HG03064 (cell line): ENCODE data around the gene IL1F10.
"Not testable (repeated sequence)": the region's sequence is repeated elsewhere in the genome, so short reads cannot be mapped to it uniquely, and the experiment has no call there.

Experiments used
- ATAC-seq: cut with Tn5 transposase; IDR thresholded peaks from one replicate; pipeline ENCODE4 v1.9.1; 2021; ENCODE audit warnings: low read depth; ENCODE audit not compliant: unreplicated experiment

Gene IL1F10

DNA sequence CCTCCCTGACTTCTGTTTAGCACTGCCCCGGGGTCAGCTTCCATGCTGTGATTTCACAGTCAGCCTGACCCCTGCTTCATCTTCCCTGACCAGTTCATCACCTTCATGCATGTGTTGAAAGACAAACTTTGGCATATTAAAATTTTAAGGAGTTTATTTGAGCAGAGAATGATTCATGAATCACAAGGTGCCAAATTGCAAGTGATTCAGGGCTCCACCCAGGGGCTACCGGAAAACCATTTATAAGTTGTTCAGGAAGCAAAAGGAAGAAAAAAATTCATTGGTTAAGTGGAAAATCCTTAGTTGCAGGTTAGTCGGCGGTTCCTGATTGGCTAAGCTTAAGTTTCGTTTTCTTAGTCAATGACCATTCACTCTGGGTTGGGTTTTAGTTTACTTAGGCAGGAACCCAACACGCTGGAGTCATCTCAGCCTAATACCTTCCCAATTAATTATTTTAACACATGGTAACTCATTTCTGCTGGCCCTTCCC lies 10.6 kb downstream of the IL1F10 start:
- no peak for ATAC-seq

DNA sequence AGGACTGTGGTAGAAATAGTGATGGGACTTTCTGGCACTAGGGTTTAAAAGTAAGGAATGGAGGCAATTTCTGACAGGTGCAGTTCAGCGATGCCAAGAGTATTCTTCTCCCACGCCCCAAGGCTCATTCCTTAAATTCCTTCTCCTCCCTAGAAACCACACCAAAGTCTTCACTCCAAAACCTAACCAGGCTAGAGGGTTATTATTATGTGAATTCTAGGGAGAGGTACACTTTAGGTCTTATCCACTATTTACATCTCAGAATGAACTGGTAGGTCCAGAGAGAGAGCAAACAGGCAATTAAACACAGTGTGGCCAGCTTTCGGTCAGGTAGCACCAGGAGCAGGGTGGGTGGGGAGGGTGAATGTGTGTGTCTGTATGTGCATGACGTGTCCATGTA lies 11.4 kb downstream of the IL1F10 start:
- no peak for ATAC-seq

DNA sequence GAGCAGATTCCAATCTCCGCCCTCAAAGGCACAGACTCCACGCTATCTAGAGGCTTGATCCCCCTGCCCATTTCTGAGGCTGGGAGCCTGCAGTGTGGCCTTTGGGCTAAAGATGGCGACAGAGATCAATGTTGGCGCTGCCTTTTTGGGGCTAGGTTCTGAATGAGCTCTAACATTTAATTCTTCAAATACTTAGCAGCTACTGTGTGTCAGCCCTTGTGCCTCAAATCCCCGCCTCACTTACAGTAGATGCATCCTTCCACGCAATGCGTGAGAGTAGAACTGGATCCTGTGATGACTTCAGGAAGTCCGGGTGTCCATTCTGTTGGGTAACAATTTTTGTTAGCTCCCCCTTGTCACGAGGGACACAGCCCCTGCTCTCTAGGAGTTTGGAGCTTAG lies 12.4 kb downstream of the IL1F10 start:
- no peak for ATAC-seq

DNA sequence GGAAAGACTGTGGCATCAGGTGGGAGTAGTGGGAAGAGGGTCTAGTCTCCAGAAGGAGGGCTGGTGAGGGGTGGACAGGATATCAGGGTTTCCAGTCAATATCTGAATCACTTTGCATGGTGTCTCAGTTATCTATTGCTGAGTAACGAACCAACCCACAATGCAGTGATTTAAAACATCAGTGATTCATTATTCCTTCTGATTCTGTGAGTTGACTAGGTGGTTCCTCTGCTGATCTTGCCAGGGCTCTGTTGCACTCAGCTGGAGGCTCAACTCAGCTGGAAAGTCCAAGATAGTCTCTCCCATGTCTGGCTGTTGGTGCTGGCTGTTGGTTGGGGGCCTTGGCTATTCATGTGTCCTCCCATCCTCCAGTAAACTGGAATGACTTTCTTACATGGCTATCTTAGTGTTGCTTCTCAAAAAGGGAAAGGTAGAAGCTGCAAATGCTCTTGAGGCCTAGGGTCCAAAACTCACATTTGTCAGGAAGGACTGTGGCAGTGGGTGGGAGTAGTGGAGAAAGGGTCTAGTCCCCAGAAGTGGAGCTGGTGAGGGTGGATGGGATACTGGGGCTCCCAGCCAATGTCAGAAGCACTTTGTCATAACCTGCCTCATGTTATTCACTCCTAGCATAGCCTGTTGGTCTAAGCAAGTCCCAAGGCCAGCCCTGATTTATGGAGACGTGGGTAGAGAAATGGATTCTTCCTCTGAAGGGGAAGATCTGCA lies 13.9 kb downstream of the IL1F10 start:
- ATAC-seq, result no peak

DNA sequence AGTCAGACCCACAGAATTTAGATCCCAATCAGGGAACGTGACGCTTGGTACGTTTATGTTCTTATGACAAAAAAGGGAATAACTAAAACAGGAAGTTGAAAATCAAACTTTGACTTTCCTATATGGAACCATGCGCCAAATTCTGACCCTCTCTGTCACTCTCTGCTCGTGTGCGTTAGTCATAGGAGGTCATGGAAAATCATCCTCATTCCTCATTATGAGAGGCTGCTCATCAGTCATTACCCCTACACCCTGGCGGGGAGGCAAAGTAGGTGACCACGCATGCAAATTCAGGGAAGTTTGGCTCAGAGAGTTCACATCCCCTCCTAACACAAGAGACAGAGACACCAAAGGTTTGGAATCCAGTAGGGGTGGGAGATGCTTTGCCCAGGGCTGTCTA lies 15.5 kb downstream of the IL1F10 start:
- ATAC-seq, result no peak

DNA sequence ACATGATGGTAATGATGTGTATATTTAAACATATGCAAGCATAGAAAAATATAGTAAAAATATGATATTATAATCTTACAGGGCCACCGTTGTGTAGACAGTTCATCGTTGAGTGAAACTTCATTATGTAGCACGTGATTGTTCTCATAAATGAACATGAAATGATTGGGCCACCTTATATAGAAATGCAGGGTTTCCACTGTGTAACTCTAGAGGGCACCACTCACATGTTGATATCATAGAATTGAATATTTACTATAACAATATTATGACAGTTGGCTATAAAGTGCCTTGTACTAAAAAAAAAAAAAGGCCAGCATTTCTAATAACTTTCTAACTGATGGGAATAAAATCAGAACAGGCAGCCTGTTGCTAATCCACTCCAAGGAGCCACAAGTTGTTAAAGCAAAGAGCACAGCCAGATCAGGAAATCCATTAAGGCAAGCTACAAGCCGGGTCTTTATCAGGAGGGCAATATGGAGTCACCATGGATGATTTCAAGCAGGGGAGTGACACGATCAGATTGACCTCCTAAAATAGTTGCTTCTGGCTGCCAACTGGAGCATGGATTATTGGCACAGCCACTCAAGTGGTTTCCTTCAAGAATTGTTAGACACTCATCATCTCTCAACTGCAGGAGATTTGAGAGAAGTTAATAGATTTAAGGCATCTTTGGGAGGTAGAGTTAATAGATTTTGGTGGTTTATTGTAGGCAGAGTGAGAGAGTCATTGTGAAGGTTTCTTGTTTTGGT lies 16.7 kb downstream of the IL1F10 start:
- no peak for ATAC-seq

DNA sequence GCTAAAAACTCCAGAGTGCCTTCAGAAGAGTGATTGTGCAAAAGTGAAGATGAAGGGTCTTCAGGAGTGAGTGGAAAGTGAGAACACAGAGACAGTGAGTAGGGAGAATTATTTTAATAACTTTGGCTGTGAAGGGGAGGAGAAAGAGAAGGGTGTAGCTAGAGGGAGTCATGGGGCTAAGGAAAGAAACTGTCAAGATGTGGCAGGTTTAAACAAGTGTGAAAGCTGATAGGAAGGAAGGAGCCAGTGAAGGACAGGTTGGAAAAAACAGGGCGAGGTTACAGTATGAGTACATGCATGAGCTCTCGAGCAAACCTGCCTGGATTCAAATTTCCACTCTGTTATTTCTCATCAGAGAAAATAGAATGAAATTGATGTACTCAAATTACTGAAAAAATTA lies 17.8 kb downstream of the IL1F10 start:
- no peak for ATAC-seq

DNA sequence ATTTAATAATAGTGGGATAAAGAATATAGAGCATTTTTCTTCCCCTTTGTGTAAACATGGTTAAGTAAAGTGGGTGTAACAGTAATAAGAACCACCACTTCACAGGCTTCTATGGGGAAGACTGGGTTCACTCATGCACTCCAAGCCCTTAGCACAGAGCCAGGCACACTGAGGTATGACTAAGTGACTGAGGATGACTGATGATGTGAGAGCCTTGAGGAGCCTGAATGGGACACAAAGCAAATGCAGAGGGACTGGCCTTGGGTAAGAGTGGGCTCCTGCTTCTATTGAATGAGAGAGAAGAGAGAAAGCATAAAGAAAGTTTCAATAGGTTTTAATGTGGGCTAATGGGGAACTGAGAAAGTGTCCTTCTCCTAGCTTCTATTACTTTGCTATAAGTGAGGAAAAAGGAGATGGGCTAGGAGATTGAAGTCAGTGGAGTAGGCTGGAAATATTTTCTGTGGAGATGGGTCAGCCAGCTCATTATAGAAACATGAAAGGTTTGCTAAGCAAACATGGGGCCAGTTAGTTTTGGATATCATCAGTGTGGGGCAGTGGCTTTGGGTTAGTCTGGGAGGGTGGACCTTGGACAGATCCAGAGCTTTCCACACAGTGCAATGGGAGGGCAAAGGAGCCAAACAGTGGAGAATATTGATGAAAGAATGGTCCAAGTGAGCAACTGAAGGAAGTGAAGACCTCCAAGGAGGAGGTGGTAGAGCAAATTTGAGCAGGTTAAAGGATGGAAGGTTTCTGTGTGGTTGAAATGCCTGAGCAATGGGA lies 20.6 kb downstream of the IL1F10 start:
- no peak for ATAC-seq

DNA sequence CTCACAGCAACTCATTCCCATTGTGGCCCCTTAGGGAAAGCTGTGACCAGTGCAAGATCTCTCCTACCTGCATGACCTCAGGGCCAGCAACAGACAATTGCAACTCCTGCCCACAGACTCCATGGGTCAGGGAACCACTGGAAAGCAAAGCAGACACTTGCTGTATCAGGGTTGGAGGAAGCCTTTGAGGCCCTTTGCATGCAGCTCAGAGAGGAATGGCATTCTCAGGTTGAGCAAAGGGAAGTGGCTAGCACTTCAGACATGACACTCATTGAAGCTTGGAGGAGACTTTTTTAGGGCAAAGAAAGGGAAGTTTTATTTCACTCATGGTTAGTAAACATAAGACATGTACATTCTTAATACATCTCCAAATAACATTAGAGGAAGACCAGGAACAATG lies 22.1 kb downstream of the IL1F10 start:
- no peak for ATAC-seq

DNA sequence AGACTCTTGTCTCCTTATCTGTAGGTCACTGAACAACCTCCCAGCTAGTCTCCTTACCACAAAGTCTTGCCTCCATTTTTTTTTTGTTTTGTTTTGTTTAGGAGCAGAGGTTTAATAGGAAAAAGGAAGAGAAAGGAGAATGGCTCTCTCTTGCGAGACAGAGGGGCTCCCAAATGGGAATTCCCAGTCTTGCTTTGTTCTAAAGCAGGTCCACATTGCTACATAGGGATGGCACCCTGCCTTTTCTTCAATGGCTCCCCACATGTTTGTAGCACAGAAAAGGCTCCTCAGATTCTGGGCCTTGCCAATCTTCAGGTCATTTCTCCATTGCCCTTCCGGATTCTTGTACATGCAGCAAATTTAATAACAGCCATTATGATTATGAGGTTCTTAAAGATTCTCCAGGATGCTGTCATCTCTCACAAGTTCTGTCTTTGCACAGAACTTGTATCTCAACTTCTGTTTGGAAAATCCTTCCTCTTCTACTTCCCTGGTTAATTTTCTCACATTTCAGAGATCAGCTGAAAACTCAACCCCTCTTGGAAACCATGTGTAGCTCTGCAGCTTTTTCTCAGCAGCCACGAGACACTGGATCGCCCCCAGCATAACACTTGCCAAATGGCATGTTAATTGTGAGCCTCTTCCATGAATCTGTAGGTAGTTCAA lies 23.6 kb downstream of the IL1F10 start:
- ATAC-seq, result no peak

DNA sequence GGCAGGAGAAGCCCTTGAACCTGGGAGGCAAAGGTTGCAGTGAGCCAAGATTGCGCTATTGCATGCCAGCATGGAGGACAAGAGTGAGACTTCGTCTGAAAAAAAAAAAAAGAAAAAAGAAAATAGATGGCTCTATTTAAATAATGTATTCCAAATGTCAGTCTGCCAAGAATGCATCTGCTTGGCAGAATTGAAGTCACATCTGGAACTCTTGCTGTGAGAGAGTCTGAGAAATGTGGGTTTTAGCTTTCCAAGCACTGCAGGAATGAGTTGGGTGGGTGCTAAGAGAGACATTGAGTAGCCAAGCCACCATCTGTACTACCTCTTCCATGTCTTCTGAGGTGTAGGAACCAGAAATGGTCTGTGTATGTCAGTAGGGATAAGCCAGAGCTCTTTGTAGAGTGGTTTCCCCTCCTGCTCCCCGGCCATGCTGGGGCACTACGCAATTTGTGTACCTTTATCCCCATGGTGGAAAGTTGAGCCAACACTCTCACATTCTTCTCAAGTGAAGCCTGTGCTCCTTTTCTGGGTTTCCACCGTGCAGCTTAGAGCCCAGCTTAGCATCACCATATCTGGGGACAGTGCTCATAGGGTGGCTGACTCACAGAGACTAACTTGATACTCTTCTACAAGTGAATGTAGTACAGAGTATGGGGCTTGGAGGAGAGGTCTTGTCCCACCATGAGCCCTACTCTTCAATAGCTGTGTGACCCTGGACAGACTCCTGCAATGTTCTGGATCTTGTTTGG lies 25.3 kb downstream of the IL1F10 start:
- no peak for ATAC-seq

DNA sequence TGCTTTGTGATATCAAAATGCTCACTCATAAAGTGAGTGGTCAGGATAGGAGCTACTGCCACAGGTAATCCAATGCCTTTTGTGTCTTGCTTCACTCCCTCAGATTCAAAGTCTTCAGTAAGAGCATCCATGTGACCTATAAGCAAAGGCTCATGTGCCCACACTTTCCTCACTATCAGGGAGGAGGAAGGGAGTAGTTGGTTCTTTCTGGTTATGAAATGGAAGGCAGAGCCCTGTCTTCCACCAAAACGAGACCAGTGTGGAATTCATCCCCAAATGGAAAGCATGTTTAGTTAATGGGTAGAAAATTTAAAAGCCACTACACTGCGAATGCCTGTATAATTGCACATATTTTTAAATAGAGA lies 25.8 kb downstream of the IL1F10 start:
- ATAC-seq, result no peak

DNA sequence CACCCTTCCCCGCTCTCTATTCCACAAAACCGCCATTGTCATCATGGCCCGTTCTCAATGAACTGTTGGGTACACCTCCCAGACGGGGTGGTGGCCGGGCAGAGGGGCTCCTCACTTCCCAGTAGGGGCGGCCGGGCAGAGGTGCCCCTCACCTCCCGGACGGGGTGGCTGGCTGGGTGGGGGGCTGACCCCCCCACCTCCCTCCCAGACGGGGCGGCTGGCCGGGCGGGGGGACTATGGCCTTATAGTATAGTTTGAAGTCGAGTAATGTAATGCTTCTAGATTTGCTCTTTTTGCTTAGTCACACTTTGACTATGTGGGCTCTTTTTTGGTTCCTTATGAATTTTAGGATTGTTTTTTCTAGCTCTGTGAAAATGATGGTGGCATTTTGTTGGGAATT lies 28.5 kb downstream of the IL1F10 start:
- not testable (repeated sequence) for ATAC-seq

DNA sequence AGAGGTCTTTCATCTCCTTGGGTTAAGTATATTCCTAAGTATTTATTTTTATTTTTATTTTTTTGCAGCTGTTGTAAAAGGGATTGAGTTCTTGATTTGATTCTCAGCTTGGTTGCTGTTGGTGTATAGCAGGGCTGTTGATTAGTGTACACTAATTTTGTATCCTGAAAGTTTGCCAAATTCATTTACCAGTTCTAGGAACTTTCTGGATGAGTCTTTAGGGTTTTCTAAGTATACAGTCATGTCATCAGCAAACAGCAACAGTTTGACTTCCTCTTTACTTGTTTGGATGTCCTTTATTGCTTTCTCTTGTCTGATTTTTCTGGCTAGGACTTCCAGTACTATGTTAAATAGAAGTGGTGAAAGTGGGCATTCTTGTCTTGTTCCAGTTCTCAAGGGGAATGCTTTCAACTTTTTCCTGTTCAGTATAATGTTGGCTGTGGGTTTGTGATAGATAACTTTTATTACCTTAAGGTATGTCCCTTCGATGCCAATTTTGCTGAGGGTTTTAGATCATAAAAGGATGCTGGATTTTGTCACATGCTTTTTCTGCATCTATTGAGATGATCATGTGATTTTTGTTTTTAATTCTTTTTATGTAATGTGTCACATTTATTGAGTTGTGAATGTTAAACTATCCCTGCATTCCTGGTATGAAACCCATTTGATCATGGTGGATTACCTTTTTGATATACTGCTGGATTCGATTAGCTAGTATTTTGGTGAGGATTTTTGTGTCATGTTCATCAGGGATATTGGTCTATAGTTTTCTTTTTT lies 29.3 kb downstream of the IL1F10 start:
- ATAC-seq, result not testable (repeated sequence)

DNA sequence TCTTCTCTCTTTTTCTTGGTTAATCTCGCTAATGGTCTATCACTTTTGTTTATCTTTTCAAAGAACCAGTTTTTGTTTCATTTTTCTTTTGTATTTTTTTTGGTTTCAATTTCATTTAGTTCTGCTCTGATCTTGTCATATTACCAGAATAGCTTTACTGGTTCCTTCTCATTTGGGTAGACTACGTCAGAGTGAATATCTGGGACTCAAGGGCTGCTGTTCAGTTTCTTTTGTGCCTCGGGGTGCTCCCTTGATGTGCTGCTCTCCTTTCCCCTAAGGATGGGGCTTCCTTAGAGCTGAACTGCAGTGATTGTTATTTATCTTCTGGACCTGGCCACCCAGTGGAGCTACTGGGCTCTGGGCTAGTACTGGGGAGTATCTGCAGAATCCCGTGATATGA lies 30.3 kb downstream of the IL1F10 start:
- no peak for ATAC-seq

DNA sequence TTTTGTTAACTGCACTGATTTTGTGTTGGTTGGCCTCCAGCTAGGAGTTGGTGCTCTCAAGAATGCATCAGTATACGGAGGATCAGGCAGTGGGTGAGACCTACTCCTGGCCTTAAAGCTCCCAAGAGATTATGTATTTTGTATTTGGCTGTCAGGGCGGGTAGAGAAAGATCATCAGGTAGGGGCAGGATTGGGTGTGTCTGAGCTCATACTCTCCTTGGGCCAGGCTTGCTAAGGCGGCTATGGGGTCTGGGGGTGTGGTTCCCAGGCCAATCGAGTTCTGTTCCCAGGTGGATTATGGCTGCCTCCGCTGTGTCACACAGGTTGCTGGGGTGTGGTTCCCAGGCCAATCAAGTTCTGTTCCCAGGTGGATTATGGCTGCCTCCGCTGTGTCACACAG lies 30.8 kb downstream of the IL1F10 start:
- no peak for ATAC-seq

DNA sequence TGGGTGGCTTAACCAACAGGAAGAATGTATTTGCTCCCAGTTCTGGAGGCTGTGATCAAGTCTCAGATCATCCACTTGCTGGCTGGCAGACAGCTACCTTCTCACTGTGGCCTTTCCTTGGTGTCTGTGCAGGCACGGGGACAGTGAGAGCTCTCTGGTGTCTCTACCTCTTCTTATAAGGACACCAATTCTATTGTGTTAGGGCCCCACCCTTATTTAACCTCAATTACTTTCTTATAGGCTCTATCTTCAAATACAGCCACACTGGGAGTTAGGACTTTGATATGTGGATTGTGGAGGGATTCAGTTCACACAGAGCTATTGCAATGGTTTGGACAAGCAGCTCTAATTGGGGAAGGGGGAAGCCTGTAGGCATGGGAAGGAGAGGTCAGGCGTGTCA lies 34.4 kb downstream of the IL1F10 start:
- ATAC-seq, result no peak

DNA sequence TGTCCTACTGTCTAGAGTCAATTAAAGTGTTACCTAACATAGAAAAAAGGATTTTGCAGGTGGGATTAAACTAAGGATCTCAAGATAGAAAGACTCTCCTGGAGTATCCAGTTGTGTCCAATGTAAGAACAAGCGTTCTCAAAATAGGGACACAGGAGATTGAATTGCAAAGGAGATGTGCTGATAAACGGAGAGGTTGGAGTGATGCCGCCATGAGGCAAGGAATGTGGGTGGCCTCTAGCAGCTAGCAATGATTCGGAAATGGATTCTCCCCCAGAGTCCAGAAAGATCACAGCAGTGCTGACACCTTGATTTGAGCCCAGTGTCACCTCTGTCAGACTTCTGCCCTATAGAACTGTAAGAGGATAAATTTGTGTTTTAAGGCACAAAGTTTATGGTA lies 35.5 kb downstream of the IL1F10 start:
- no peak for ATAC-seq

DNA sequence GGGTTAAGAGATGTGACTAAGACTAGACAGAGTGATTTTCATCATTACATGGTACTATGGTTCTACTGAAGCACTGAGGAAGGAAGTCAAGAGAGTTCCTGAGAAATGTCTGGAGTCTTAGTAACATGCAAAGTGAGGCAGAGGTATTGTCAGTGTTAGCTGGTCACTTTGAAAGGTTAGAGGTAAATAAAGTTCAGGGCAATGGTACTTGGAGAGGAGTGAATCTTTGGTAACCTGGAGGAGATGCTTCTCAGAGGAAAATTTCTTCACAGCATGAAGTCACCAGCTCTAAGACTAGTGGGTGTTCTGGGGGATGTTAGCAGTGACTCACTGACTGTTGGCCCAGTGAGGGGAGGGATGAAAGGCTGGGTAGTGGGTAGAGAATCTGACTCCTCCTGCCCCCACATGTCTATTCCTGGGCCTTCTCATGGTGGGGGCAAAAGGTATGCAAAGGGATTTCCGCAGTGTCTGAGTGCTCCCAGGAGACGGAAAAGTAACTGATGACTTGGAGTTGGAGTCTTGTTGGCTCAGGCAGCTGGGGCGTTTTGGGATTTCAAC lies 36.4 kb downstream of the IL1F10 start:
- no peak for ATAC-seq
